DMS 273 (cell line): ENCODE data around the gene UBIAD1.

Experiments
- DNase-seq: peaks from one replicate; lab custom pipeline; 2025; ENCODE audit not compliant: unreplicated experiment; lab: John Stamatoyannopoulos, UW

Gene UBIAD1

DNA sequence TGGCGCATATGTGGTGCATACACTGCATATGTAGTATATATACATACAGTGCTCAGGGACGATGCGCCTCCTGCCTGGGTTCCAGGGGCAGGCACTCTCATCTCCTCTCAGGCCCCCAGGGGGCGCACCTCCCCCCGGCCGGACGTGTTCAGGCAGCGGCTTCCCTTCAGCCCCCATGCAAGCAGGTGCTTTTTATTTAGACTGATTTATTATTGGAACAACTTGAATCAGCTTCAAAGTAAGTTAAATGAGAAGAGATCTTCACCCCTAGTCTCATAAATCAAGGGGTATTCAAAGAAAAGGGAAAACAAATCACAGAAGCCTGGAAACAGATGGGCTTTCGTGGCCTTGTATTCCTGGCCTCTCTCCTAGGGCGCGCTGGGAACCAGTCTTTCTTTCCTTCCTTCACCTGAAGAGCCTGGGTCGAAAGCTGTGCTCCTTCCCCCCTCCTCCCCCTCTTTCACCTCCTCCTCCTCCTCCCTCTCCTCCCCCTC lies 64.6 kb downstream of the UBIAD1 start:
- peak; percentile 89 for DNase-seq
